ENCODE results near the gene SC5D.

The SC5D gene

GRCh38 chr11:121356357-121356756 lies 63.8 kb downstream of the SC5D start:
- no peak for DNase-seq (ENCODE audit: low read depth in 2 of 2)

All from stimulated activated CD8-positive, alpha-beta memory T cell treated with anti-CD3 and anti-CD28 coated beads, Interleukin-15, amount 100 ng/mL, for 4 hours (primary cell).